HepG2 (cell line): ENCODE data around the gene EHD1. TPM values are rescaled to one million over a fixed set of nuclear protein-coding genes. Genes with fewer than 3 reads are reported as not detected.

ENCODE experiments used
- ATAC-seq: fragments of 200-7000 bp; cut with Tn5 transposase; 3 replicates; pipeline ENCODE4 v1.9.1; 2020; ENCODE audit warnings: mild to moderate bottlenecking, moderate library complexity
- BruUV-seq: library from RNA; stranded (reverse); fragments of 400-500 nt; replicated peaks from 2 replicates; lab custom pipeline; 2021; lab: Mats Ljungman, UMichigan
- CTCF ChIA-PET: fragments of 300-600 bp; formaldehyde crosslinking; extraction: SDS; loops from one replicate; lab custom pipeline; 2021; ENCODE audit warnings: low total read pairs, inconsistent platforms, low intra/inter-chr PET ratio; lab: Yijun Ruan, JAX
- POLR2A ChIA-PET: fragments of 350-600 bp; sonication (Branson Sonifier 250); formaldehyde crosslinking; loops from one replicate; lab custom pipeline; 2020; ENCODE audit warnings: antibody characterized with exemption, inconsistent platforms; lab: Yijun Ruan, JAX
- DNase-seq: peaks from one replicate; pipeline ENCODE4 v3.0.0-alpha.2; 2015; ENCODE audit warnings: low spot score
- FAIRE-seq: peaks from 3 replicates; lab custom pipeline; 2011; peaks lifted over from hg19 to GRCh38; lab: Jason Lieb, UNC
- H2AFZ ChIP-seq: one replicate; pipeline ENCODE4 v1.6.1; 2011; ENCODE audit warnings: low read length, inconsistent platforms
- H3K27ac ChIP-seq: fragments of 300-600 bp; 3 replicates; pipeline ENCODE4 v1.8.0; 2011; ENCODE audit warnings: mixed run types, mild to moderate bottlenecking, mixed read lengths, low read length, inconsistent platforms; ENCODE audit not compliant: insufficient read depth; ENCODE audit errors: extremely low read length
- H3K27me3 ChIP-seq, 2 experiments: fragments of 200-600 bp in 1 of 2; 2 replicates in 1 of 2; 3 replicates in 1 of 2; pipeline versions ENCODE4 v1.6.0 to v1.8.0; 2011; ENCODE audit warnings: low read length in 2 of 2, mild to moderate bottlenecking in 2 of 2, moderate library complexity in 2 of 2, inconsistent platforms in 1 of 2; ENCODE audit not compliant: insufficient read depth in 2 of 2, control insufficient read depth in 1 of 2
- H3K36me3 ChIP-seq, 2 experiments: fragments of 200-600 bp in 1 of 2; replicated peaks in 1 of 2; 2 replicates in 1 of 2; 3 replicates in 1 of 2; pipeline versions ENCODE4 v1.5.1 to v1.8.0; 2011; ENCODE audit warnings: low read length in 2 of 2, inconsistent platforms in 1 of 2; ENCODE audit not compliant: insufficient read depth in 2 of 2, control insufficient read depth in 1 of 2
- H3K4me1 ChIP-seq: 2 replicates; pipeline ENCODE4 v1.5.1; 2012; ENCODE audit warnings: low read length, inconsistent platforms; ENCODE audit not compliant: insufficient read depth
- H3K4me2 ChIP-seq: 2 replicates; pipeline ENCODE4 v1.6.0; 2011; ENCODE audit warnings: low read depth, low read length, inconsistent platforms
- H3K4me3 ChIP-seq, 3 experiments: fragments of 200-600 bp in 1 of 3; sonication (generic), shearing (Covaris generic) in 1 of 3; replicated peaks in 1 of 3; 2 replicates each; pipeline ENCODE4 v1.5.1; 2011 to 2016; ENCODE audit warnings: low read length in 3 of 3, inconsistent platforms in 2 of 3, low read depth in 2 of 3, mild to moderate bottlenecking in 2 of 3, control low read depth in 1 of 3, mixed read lengths in 1 of 3; ENCODE audit not compliant: insufficient read depth in 1 of 3
- H3K79me2 ChIP-seq: one replicate; pipeline ENCODE4 v1.6.1; 2011; ENCODE audit warnings: low read length, inconsistent platforms; ENCODE audit not compliant: insufficient read depth
- H3K9ac ChIP-seq: 2 replicates; pipeline ENCODE4 v1.6.0; 2011; ENCODE audit warnings: mild to moderate bottlenecking, low read depth, low read length, inconsistent platforms; ENCODE audit not compliant: insufficient read depth
- H3K9me3 ChIP-seq: 2 replicates; pipeline ENCODE4 v1.5.1; 2012; ENCODE audit warnings: mild to moderate bottlenecking, low read length
- H4K20me1 ChIP-seq: 2 replicates; pipeline ENCODE4 v1.6.0; 2011; ENCODE audit warnings: inconsistent platforms, mild to moderate bottlenecking, low read length, moderate library complexity; ENCODE audit not compliant: insufficient read depth
- BATF2 ChIP-seq: sonication (generic); formaldehyde crosslinking; IDR thresholded peaks from 2 replicates; pipeline ENCODE4 v1.8.0; 2022; ENCODE audit warnings: mild to moderate bottlenecking, missing genetic modification reagents, moderate library complexity
- DR1 ChIP-seq: sonication (generic); formaldehyde crosslinking; IDR thresholded peaks from 2 replicates; pipeline ENCODE4 v1.8.0; 2021; ENCODE audit warnings: mild to moderate bottlenecking, missing genetic modification reagents, inconsistent platforms
- HMGXB4 ChIP-seq, 2 experiments: sonication (generic) in 1 of 2; formaldehyde crosslinking in 1 of 2; IDR thresholded peaks; 2 replicates each; pipeline versions ENCODE4 v1.4.0 to v1.6.1; 2018 to 2020; ENCODE audit warnings: missing genetic modification reagents in 2 of 2, borderline replicate concordance in 1 of 2, low read depth in 1 of 2, mild to moderate bottlenecking in 1 of 2, missing biosample characterization in 1 of 2
- LCORL ChIP-seq, 2 experiments: fragments of 450-650 bp in 1 of 2; sonication (generic) in 1 of 2; formaldehyde crosslinking in 1 of 2; IDR thresholded peaks; 2 replicates each; pipeline versions ENCODE4 v1.5.0 to v1.6.1; 2017 to 2020; ENCODE audit warnings: antibody characterized with exemption in 1 of 2, missing genetic modification reagents in 1 of 2
- SMAD1 ChIP-seq: sonication (generic); formaldehyde crosslinking; IDR thresholded peaks from 2 replicates; pipeline ENCODE4 v1.4.0; 2020; ENCODE audit warnings: missing genetic modification reagents, low read depth, mild to moderate bottlenecking, borderline replicate concordance
- SMAD9 ChIP-seq: sonication (generic); formaldehyde crosslinking; IDR thresholded peaks from 2 replicates; pipeline ENCODE4 v1.5.1; 2020; ENCODE audit warnings: mild to moderate bottlenecking, missing genetic modification reagents
- SNAPC4 ChIP-seq: sonication (generic); formaldehyde crosslinking; IDR thresholded peaks from 2 replicates; pipeline ENCODE4 v1.4.0; 2020; ENCODE audit warnings: mild to moderate bottlenecking, missing genetic modification reagents
- ZBTB25 ChIP-seq: IDR thresholded peaks from 2 replicates; pipeline ENCODE4 v1.6.1; 2018; ENCODE audit warnings: missing genetic modification reagents
- ZNF367 ChIP-seq: sonication (generic); formaldehyde crosslinking; IDR thresholded peaks from 2 replicates; pipeline ENCODE4 v1.4.0; 2020; ENCODE audit warnings: missing genetic modification reagents, borderline replicate concordance
- ZNF414 ChIP-seq: sonication (generic); formaldehyde crosslinking; IDR thresholded peaks from 2 replicates; pipeline ENCODE4 v1.5.0; 2020; ENCODE audit warnings: missing genetic modification reagents
- ZNF747 ChIP-seq: sonication (generic); formaldehyde crosslinking; IDR thresholded peaks from 2 replicates; pipeline ENCODE4 v1.8.1; 2023; ENCODE audit warnings: missing genetic modification reagents, mild to moderate bottlenecking, borderline replicate concordance
- ZNF878 ChIP-seq: sonication (generic); formaldehyde crosslinking; IDR thresholded peaks from 2 replicates; pipeline ENCODE4 v1.8.1; 2023; ENCODE audit warnings: mild to moderate bottlenecking, missing genetic modification reagents, moderate library complexity
- WGBS: methylation state at CpG from one replicate; pipeline ENCODE4 v1.1.6; 2017; ENCODE audit warnings: low lambda C conversion rate; 5-methylcytosine and 5-hydroxymethylcytosine counted together
- in situ Hi-C: cut with HindIII; loops from 2 replicates; pipeline ENCODE4 v1.10.0; 2017; ENCODE audit warnings: low pct_unique_long_range_greater_than_20kb; ENCODE audit not compliant: extremely low pct_ligation_motif_present
- intact Hi-C: fragments of 100-400 bp; cut with micrococcal nuclease; formaldehyde crosslinking; loops from one replicate; pipeline ENCODE4 v1.10.0; 2022; ENCODE audit not compliant: unreplicated experiment
- polyA plus RNA-seq, 8 experiments: library from polyadenylated mRNA; depleted of rRNA in 3 of 8; stranded (reverse) in 7 of 8; unstranded in 1 of 8; fragments of >200 nt; fragmentation: Illumina TruSeq in 4 of 8; extraction: Trizol in 4 of 8; gene quantifications; 2 replicates each; pipeline versions ENCODE4 v1.2.1 to v1.2.3, GENCODE V29; 2011 to 2016; ENCODE audit warnings: low read depth in 4 of 8, missing spikeins in 1 of 8, mixed read lengths in 1 of 8; ENCODE audit not compliant: insufficient read depth in 1 of 8
- total RNA-seq, 5 experiments: library from RNA; depleted of rRNA; stranded (reverse); fragments of >200 nt; fragmentation: Illumina TruSeq; extraction: Trizol; gene quantifications; 2 replicates each; pipeline ENCODE4 v1.2.3, GENCODE V29; 2016; ENCODE audit warnings: low read depth in 1 of 5

The EHD1 gene
- total and polyA plus RNA-seq, 2 of the 13 experiments (the other 11 are each of a cell fraction or from before 2014, with no cell fraction given), result 23.6 to 26.6 TPM

GRCh38 chr11:64803846-64804345 is 74.5 kb downstream of the EHD1 start:
- H3K36me3 ChIP-seq, result peaks cover 9 to 27% of the 10 kb centered on the region in 2 experiments; a peak in 4 of 5 replicates
- ATAC-seq (no peak), FAIRE-seq (no peak), DNase-seq (no peak)
- peak overlapping the region; percentile 63 for H3K27ac ChIP-seq
- no peak for TF ChIP-seq DR1 (CRISPR knock-in tag)
- TF ChIP-seq ZNF747 (CRISPR knock-in tag), result no peak
- TF ChIP-seq ZNF367 (CRISPR knock-in tag), result no peak
- 0 out of 2 replicates have a peak, but pooled peaks have one; percentile 7 for TF ChIP-seq SMAD9
- TF ChIP-seq ZNF878 (CRISPR knock-in tag), result 0 out of 2 replicates have a peak, but pooled peaks have one; percentile 28
- TF ChIP-seq HMGXB4 (CRISPR knock-in tag; IDR thresholded peaks at IDR 0.05; ENCODE audit: borderline replicate concordance in 1 of 2, low read depth in 1 of 2), result no peak; a peak in 1 of 4 replicates
- peak; percentile 45; the same call in 1 of the 2 replicates for TF ChIP-seq SNAPC4 (CRISPR knock-in tag)
- TF ChIP-seq ZBTB25 (CRISPR knock-in tag), result no peak
- TF ChIP-seq ZNF414 (CRISPR knock-in tag), result no peak
- no peak for TF ChIP-seq BATF2
- TF ChIP-seq LCORL (IDR thresholded peaks at IDR 0.05), result no peak
- TF ChIP-seq LCORL (CRISPR knock-in tag; IDR thresholded peaks at IDR 0.05), result 0 out of 2 replicates have a peak, but pooled peaks have one; percentile 4
- no peak for TF ChIP-seq SMAD1 (CRISPR knock-in tag)
- CTCF ChIA-PET, result no interaction called here
- H3K4me3 ChIP-seq, result peak overlapping the region; percentile 56 to 74 (median 61)
- no peaks in the 10 kb centered on the region for H3K79me2 ChIP-seq
- in situ Hi-C loops (loop anchor here (5.0 kb wide), 1 partner anchor 38 kb away; the partner anchor contains the start of gene CDC42BPG), intact Hi-C loops (loop anchor here (2.0 to 5.0 kb wide), 2 partner anchors 25 to 43 kb away; partner anchors contain the start of gene SF1)
- peak overlapping the region; percentile 69 for H3K4me2 ChIP-seq
- H2AFZ ChIP-seq, result no peak overlapping the region
- POLR2A ChIA-PET, result interaction anchor here (2.3 kb wide), 1 partner anchor 40 kb away, joined by 5 read pairs; the partner anchor contains the start of gene CDC42BPG
- no peaks in the 10 kb centered on the region for H4K20me1 ChIP-seq
- BruUV-seq, result TSS peak; percentile 54
- peak overlapping the region; percentile 59 for H3K9ac ChIP-seq
- peaks cover 57% of the 10 kb centered on the region for H3K4me1 ChIP-seq
- WGBS, result 70% methylated on average over 15 of the region's 15 CpGs
- H3K27me3 ChIP-seq, result no peaks in the 10 kb centered on the region
- H3K9me3 ChIP-seq, result no peaks in the 10 kb centered on the region
